GM18858 (cell line): ENCODE data around the gene WDR62.
"Not testable (repeated sequence)": the region's sequence is repeated elsewhere in the genome, so short reads cannot be mapped to it uniquely, and the experiment has no call there.

ENCODE experiments used
- ATAC-seq: cut with Tn5 transposase; IDR thresholded peaks from one replicate; pipeline ENCODE4 v1.9.1; 2021; ENCODE audit not compliant: unreplicated experiment

WDR62 gene

DNA sequence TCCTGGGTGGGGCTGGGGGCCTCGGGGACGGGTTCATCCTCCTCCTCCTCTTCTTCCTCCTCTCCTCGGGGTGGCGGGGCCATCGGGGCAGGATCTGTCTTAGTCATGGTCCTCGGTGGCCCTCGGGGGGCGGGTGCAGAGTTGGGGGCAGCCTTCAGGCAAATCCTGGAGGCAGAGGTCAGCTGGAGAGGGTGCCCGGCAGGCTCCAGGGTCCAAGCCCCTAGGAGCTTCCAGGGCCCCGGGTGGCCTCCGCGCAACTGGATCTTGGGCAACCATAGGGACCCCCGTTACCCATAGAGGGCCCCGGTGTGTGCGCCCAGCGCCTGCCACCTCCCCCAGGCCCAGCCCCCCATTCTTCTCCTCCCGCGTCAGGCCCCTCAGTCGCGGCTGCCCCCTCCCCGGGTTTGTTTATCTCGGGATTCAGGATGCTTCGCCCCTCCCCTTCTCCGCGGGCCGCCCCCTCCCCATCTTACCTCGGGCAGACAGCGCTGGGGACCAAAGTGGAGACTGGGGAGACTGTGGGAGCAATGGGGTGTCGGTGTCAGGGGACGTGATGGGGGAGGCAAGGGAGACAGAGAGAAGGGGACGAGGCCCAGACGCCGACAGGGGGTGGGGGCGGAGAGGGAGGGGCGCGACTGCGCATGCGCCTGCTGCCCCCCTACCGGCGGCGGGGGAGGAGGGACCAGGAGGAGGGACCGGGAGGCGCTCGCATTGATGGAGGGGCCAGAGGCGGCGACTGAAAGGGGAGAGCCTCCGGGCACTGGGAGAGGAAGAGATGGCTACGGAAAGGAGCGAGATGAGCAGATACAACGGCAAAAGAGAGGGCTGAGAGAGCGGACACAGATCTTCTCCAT lies 22.2 kb upstream of the WDR62 start, which contains the start of gene CLIP3:
Gene CLIP3, minus strand, starts transcription at position 623 of the 854 bp plus-strand sequence. Its CDS starts 516 bp downstream, at position 107.
- no peak for ATAC-seq

GRCh38 chr19:36040495-36040894 lies 14.2 kb upstream of the WDR62 start:
- no peak for ATAC-seq

DNA sequence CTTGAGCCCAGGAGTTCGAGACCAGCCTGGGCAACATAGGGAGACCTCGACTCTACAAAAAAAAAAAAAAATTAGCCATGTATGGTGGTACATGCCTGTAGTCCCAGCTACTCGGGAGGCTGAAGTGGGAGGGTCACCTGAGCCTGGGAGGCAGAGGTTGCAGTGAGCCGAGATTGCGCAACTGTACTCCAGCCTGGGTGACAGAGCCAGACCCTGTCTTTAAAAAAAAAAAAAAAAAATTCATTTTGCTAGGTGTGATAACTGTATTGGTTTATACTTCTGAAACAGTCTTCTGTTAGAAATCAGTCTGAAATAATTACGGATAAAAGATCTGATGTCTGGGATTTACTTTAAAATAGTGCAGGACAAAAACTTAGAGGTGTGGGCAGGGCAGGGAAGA lies 13.6 kb upstream of the WDR62 start:
- not testable (repeated sequence) for ATAC-seq

GRCh38 chr19:36041831-36042230 lies 12.9 kb upstream of the WDR62 start:
- no peak for ATAC-seq

DNA sequence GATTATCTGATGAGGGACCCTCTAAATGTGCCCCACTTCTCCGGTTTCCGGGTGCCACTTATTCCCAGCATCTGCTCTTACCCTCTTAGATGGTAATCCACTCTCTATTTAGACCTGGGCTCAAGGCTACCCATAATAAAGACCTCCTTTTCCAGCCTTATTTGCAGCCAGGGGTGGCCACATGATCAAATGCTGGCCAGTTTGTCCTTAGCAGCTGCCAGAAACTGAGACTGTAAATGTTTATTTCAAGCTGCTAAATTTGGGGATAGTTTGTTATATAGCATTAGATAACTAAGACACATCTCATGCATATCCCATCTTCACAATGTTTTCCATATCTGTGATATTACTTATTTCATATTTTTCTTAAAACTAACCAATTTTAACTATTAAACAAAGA lies 10.7 kb upstream of the WDR62 start:
- ATAC-seq: no peak

DNA sequence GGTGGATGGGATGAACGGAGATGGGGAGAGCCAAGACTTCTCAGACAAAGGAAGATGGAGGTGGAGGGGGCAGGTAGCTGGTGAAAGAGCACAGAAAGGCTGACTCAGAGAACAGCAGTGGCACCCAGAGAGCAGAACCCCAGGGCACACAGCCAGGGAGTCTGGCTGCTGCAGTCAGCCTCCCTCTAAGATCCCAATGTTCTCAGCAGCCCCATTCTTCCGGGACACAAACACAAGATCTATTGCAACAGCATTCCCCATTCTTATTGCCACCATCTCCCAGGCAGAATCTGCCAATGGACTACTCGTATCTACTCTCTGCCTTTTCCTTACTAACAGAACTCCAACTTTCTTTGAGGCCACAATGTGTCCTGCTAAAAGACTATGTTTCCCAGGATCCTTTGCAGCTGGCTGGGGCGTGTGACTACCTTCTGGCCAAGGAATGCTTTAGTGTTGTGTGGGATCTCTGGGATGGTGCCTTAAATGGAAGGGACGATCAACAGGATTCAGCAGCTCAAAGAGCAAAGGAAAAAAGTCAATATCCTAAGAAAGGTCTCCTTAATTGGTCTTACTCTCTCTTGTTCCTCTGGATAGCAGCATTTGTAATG lies 8.2 kb upstream of the WDR62 start:
- ATAC-seq: no peak

DNA sequence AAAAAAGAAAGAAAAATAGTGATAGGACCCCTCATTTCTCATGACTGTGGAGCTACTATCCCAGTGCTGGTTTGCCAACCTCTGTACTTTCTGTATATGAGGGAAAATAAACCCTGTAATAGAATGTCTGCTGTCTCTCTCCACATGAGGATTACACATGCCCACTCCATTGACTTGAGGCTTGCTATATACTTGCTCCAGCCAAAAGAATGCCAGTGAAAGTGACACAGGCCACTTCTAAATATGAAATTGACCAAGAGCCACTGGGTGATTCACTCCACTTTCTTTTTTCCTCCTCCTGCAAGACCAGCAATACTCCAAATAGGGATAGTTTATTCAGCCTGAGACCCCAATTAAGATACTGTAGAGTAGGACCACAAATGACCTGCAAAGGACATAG lies 6.9 kb upstream of the WDR62 start:
- ATAC-seq: no peak

DNA sequence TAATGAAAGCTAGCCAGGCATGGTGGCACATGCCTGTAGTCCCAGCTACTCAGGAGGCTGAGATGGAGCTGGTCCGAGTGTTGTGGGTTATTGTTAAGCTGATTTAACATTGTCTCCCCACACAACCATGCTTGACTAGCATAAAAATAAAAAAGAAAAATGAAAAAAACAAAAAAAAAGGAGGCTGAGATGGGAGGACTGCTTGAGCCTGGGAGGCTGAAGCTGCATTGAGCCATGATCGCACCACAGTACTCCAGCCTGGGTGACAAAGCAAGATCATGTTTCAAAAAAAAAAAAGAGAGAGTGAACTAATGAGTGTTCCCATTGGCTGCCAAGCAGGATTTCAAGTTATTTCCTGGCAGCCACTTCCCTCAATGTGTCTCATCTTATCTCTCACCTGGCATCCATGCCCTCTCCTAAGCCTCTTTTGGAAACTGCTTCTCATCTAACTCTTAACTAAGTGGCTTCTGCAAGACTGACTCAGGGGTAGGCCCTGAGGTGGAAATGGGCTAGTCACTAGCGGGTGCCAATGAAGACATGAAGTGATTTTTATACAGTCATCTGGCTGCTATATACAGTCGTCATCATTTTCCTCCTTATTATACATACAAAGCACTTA lies 5.5 kb upstream of the WDR62 start:
- ATAC-seq: no peak

DNA sequence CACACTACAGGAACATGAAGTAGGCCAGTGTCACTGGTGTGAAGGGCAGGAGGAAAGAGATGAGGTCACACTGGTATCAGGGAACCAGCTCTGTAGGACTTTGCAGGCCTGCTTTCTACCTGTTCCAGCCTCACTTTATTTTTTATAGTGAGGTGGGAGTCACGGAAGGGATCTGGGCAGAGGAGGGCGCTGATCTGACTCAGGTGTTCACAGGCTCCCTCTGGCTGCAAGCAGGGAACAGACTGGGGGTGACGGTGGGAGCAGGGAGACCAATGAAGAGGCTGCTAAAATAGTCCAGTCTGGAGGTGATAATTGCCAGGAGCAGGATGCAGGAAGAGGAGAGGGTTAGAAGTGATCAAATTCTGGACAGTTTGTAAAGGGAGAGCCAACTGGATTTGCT lies 3.5 kb upstream of the WDR62 start:
- no peak for ATAC-seq

GRCh38 chr19:36051637-36052036 lies 3.1 kb upstream of the WDR62 start:
- ATAC-seq: no peak

DNA sequence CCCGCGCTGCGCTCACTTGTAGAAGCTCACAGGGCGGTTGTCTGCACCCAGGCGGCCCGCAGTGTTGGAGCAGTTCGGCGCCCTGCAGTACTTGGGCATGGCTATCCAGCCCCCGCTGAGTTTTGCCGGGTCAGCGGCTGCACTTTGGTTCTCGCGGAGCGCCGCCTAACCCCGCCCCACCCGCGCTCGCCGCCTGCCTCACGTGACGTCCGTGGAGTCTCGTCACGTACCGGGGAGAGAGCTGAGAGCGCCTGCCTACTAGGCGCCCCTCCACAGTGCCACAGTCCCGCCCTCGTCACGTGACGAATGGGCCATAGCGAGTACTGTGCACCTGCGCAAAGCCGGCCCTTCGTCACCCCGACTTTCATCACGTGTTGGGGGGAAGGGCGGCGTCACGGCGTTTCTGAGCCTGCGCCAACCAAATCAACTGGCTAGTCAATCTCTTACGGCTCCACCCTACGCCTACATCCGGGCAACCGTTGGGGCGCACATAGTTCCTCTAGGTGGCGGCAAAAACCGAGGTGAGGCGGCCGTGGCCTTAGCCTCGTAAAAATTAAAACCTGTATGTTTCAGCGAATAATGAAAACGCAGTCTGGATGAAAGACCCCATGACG lies 471 bp upstream of the WDR62 start, which contains the start of gene THAP8:
Gene THAP8, minus strand, starts transcription at position 167 of the 614 bp plus-strand sequence. Its CDS starts 68 bp downstream, at position 99.
- ATAC-seq: peak; percentile 78

DNA sequence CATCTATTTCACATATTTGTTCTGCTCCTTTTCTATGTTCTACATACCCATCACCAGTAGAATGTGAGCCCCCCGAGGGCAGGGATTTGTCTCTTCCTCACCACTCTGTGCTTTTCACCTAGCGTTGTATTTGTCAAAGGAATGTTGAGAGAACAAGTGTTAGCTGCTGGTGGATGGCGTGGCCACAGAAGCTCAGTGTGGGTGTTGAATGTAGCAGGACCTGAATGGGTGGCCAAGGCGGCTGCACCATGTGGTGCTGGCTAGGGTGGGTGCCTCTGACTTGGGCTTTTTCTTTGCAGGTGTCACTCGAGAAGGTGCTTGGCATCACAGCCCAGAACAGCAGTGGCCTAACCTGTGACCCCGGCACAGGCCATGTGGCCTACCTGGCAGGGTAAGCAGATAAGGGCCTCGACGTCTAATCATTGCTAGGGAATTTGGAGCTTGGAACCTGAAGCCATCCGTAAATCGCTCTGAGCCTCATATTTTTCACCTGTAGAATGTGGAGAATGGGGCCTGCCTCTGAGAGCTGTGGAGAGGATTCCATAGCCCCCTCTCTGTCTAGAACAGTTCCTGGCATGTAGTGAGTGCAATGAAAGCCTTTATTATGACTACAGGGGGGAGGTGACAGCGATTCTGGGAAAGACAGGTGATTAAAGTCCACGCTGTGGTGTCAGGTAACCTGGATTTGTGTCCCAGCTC lies 3.9 kb downstream of the WDR62 start:
- ATAC-seq: no peak

DNA sequence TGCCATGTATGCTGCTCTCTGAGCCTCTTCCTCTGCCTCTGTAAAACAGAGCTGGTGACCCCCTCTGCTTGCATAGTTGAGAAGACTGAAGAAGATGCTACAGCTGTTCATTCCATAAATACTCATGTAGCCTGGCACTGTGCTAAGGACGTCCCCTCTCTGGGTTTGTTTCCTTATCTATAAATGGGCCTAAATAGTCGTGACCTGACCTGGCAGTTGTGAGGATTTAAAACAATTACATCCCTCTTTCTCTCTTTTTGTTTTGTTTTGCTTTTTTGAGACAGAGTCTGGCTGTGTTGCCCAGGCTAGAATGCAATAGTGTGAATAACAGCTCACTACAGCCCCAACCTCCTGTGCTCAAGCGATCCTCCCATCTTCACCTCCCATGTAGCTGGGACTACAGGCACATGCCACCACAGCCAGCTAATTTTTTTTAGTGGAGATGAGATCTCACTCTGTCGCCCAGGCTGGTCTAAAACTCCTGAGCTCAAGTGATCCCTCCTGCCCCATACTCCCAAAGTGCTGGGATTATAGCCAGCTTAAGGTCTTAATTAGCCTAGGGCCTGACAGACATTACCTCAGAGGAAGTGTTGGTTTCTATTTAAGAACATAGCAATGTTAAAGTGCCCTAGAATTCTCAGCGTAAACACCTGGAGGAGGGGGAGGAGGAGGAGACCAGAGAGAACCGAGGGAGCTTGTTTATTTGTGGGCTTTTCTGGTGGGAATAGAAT lies 4.6 kb downstream of the WDR62 start:
- no peak for ATAC-seq

DNA sequence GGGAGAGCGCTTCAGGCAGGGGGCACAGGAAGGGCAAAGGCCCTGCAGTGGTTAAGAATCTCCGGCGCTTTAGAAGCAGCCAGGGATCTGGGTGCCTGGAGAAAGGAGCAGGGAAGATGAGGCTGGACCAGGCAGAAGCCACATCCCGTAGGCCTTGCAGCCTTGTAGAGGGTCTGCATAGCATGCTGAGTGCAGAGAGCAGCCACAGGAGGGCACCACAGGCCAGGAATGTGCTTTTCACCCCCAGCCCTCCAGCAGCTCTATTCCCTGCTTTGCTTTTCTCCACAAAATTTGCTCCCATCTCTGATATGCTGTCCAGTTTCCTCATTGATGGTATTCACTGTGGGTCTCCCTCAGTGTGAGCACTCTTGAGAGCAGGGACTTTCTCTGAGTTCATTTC lies 5.7 kb downstream of the WDR62 start:
- no peak for ATAC-seq

GRCh38 chr19:36061367-36061766 lies 6.7 kb downstream of the WDR62 start:
- ATAC-seq: no peak

- ATAC-seq: no peak
Observed at GRCh38 chr19:36064826-36065225, 10.1 kb downstream of the WDR62 start.

DNA sequence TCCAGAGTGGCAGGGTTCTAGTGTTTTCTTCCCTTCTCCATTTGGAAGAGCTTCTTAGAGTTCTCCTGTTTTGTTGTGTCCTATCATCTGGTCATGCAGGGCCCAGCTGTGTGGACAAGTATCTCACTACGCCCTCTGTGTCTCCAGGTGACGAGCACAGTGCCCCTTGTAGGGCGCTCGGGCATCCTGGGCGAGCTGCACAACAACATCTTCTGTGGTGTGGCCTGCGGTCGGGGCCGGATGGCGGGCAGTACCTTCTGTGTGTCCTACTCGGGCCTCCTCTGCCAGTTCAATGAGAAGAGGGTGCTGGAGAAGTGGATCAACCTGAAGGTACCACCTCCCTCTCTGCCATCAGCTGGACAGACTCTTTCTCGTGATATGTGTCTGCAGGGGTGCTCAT lies 13.0 kb downstream of the WDR62 start:
- no peak for ATAC-seq

GRCh38 chr19:36068810-36069499 lies 14.3 kb downstream of the WDR62 start:
- not testable (repeated sequence) for ATAC-seq

DNA sequence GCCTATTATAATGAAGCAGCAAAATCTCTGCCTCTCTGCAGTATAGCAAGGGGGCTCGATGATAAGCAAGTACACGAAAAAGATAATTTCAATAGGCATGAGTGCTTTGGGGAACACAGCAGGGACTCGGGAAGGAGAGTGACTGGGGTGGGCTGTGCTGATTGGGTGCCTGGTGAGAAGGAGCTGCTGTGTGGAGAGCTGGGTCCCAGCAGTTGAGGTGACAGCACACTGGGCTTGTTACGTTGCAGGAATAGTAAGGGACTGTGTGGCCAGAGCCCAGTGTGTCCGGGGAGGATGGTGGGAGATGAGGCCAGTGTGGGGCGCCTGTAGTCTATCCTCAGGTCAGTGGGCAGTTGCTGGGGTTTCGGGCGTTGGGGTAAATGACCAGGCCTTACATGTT lies 17.4 kb downstream of the WDR62 start:
- no peak for ATAC-seq
